Subcutaneous adipose tissue (tissue), 4 donors: ENCODE results near the gene LMTK2. TPM values are rescaled to one million over a fixed set of nuclear protein-coding genes. Genes with fewer than 3 reads are reported as not detected.

Experiments
- CTCF ChIP-seq: fragments of 450-650 bp; IDR thresholded peaks from one replicate; pipeline ENCODE4 v1.5.1; 2016; ENCODE audit warnings: low read depth, mild to moderate bottlenecking, control low read depth, antibody characterized with exemption, moderate library complexity
- total RNA-seq, 4 donors: library from RNA; depleted of rRNA; stranded (reverse); fragments of >200 nt; gene quantifications; one replicate each; pipeline ENCODE4 v1.1.0, GENCODE V29; 2016

Gene LMTK2
- total RNA-seq, 4 donors from 2014 or later: 7.3 to 15.4 (median 8.6) TPM

- TF ChIP-seq CTCF: no peak
Observed at GRCh38 chr7:98168181-98168903, 61.7 kb downstream of the LMTK2 start.

- no peak for TF ChIP-seq CTCF
Observed at GRCh38 chr7:98168904-98169621, 62.4 kb downstream of the LMTK2 start.

GRCh38 chr7:98170966-98171365 lies 64.3 kb downstream of the LMTK2 start:
- no peak for TF ChIP-seq CTCF

GRCh38 chr7:98171449-98171848 lies 64.8 kb downstream of the LMTK2 start:
- TF ChIP-seq CTCF: no peak

GRCh38 chr7:98174334-98175259 lies 67.9 kb downstream of the LMTK2 start:
- no peak for TF ChIP-seq CTCF

GRCh38 chr7:98175260-98175940 lies 68.7 kb downstream of the LMTK2 start:
- TF ChIP-seq CTCF: no peak
